H9 (cell line): Measurements from ENCODE around the gene DTNBP1. TPM values are rescaled to one million over a fixed set of nuclear protein-coding genes. Genes with fewer than 3 reads are reported as not detected.
A peak's percentile ranks its signal among the peaks of the same experiment; 100 is the strongest.

Experiments used
- DNase-seq: peaks from one replicate; pipeline ENCODE4 v3.0.0-alpha.2; 2017
- H2AFZ ChIP-seq: one replicate; pipeline ENCODE4 v1.6.1; 2013; ENCODE audit warnings: mild to moderate bottlenecking, low read length, control low read depth, moderate library complexity
- H2AK5ac ChIP-seq: 2 replicates; pipeline ENCODE4 v1.6.1; 2013; ENCODE audit warnings: low read length, control low read depth, mixed read lengths; ENCODE audit not compliant: insufficient read length
- H2BK120ac ChIP-seq: one replicate; pipeline ENCODE4 v1.6.1; 2013; ENCODE audit warnings: low read depth, mild to moderate bottlenecking, low read length, control low read depth, inconsistent platforms; ENCODE audit not compliant: poor library complexity, severe bottlenecking
- H2BK12ac ChIP-seq: 2 replicates; pipeline ENCODE4 v1.6.1; 2013; ENCODE audit warnings: low read length, control low read depth, mixed read lengths, low read depth; ENCODE audit not compliant: insufficient read length
- H2BK15ac ChIP-seq: 2 replicates; pipeline ENCODE4 v1.6.1; 2013; ENCODE audit warnings: low read depth, low read length, control low read depth
- H2BK20ac ChIP-seq: one replicate; pipeline ENCODE4 v1.6.1; 2013; ENCODE audit warnings: low read depth, mild to moderate bottlenecking, low read length, control low read depth, inconsistent platforms; ENCODE audit not compliant: poor library complexity, severe bottlenecking
- H2BK5ac ChIP-seq: 2 replicates; pipeline ENCODE4 v1.6.1; 2013; ENCODE audit warnings: low read length, control low read depth, mixed read lengths; ENCODE audit not compliant: insufficient read length
- H3K14ac ChIP-seq: 2 replicates; pipeline ENCODE4 v1.6.1; 2013; ENCODE audit warnings: low read length, control low read depth; ENCODE audit not compliant: insufficient read depth
- H3K18ac ChIP-seq: 2 replicates; pipeline ENCODE4 v1.6.1; 2013; ENCODE audit warnings: low read depth, mild to moderate bottlenecking, mixed read lengths, low read length, control low read depth; ENCODE audit not compliant: insufficient read length
- H3K23ac ChIP-seq: 2 replicates; pipeline ENCODE4 v1.6.1; 2013; ENCODE audit warnings: low read length, control low read depth, mixed read lengths, low read depth; ENCODE audit not compliant: insufficient read length
- H3K23me2 ChIP-seq: 2 replicates; pipeline ENCODE4 v1.6.1; 2013; ENCODE audit warnings: low read depth, mild to moderate bottlenecking, mixed read lengths, low read length, control low read depth; ENCODE audit not compliant: insufficient read length, poor library complexity, severe bottlenecking
- H3K27ac ChIP-seq: 2 replicates; pipeline ENCODE4 v1.5.1; 2013; ENCODE audit warnings: low read length, control low read depth, mixed read lengths, low read depth; ENCODE audit not compliant: insufficient read length
- H3K27me3 ChIP-seq: 2 replicates; pipeline ENCODE4 v1.6.1; 2013; ENCODE audit warnings: low read length, control low read depth, inconsistent platforms; ENCODE audit not compliant: insufficient read depth
- H3K4ac ChIP-seq: 2 replicates; pipeline ENCODE4 v1.6.1; 2013; ENCODE audit warnings: low read depth, mild to moderate bottlenecking, control low read depth, inconsistent platforms, low read length, moderate library complexity
- H3K4me1 ChIP-seq: 2 replicates; pipeline ENCODE4 v1.6.1; 2013; ENCODE audit warnings: low read length, control low read depth, inconsistent platforms; ENCODE audit not compliant: insufficient read depth
- H3K4me2 ChIP-seq: 2 replicates; pipeline ENCODE4 v1.6.1; 2013; ENCODE audit warnings: low read length, control low read depth, mixed read lengths; ENCODE audit not compliant: insufficient read length, insufficient read depth
- H3K56ac ChIP-seq: 2 replicates; pipeline ENCODE4 v1.6.1; 2013; ENCODE audit warnings: low read depth, mild to moderate bottlenecking, mixed read lengths, low read length, control low read depth; ENCODE audit not compliant: insufficient read length
- H3K79me1 ChIP-seq: 2 replicates; pipeline ENCODE4 v1.6.1; 2013; ENCODE audit warnings: low read depth, mild to moderate bottlenecking, moderate library complexity, low read length, control low read depth, inconsistent platforms; ENCODE audit not compliant: insufficient read depth, poor library complexity, severe bottlenecking
- H3K79me2 ChIP-seq: 2 replicates; pipeline ENCODE4 v1.6.1; 2013; ENCODE audit warnings: low read length, control low read depth, inconsistent platforms; ENCODE audit not compliant: insufficient read depth
- H3K9ac ChIP-seq: 2 replicates; pipeline ENCODE4 v1.6.1; 2013; ENCODE audit warnings: low read length, control low read depth, mixed read lengths; ENCODE audit not compliant: insufficient read length; ENCODE audit errors: extremely low read depth
- H3K9me3 ChIP-seq: one replicate; pipeline ENCODE4 v1.6.1; 2013; ENCODE audit warnings: low read depth, low read length, inconsistent platforms; ENCODE audit not compliant: control insufficient read depth
- H3T11ph ChIP-seq: one replicate; pipeline ENCODE4 v1.6.1; 2013; ENCODE audit warnings: mild to moderate bottlenecking, low read length, control low read depth, inconsistent platforms
- H4K20me1 ChIP-seq: one replicate; pipeline ENCODE4 v1.6.1; 2013; ENCODE audit not compliant: control insufficient read depth, insufficient read length, insufficient read depth
- H4K5ac ChIP-seq: 2 replicates; pipeline ENCODE4 v1.6.1; 2013; ENCODE audit warnings: low read depth, mild to moderate bottlenecking, mixed read lengths, low read length, control low read depth; ENCODE audit not compliant: insufficient read length
- H4K8ac ChIP-seq: replicated peaks from 2 replicates; pipeline ENCODE4 v1.6.1; 2013; ENCODE audit warnings: low read length, control low read depth, mixed read lengths, low read depth; ENCODE audit not compliant: insufficient read length
- H4K91ac ChIP-seq: 2 replicates; pipeline ENCODE4 v1.6.1; 2013; ENCODE audit warnings: low read depth, mild to moderate bottlenecking, moderate library complexity, mixed read lengths, low read length, control low read depth; ENCODE audit not compliant: insufficient read length
- H3K27ac Mint-ChIP-seq, 3 experiments: 2 replicates in 2 of 3; 3 replicates in 1 of 3; pipeline ENCODE4 v1.8.0; 2020 to 2021; ENCODE audit warnings: mixed read lengths in 3 of 3, mild to moderate bottlenecking in 1 of 3, moderate library complexity in 1 of 3
- H3K27me3 Mint-ChIP-seq: 2 replicates; pipeline ENCODE4 v1.8.0; 2021; ENCODE audit warnings: low read depth, mild to moderate bottlenecking, moderate library complexity, mixed read lengths
- H3K36me3 Mint-ChIP-seq, 3 experiments: 2 replicates in 2 of 3; 3 replicates in 1 of 3; pipeline ENCODE4 v1.8.0; 2020 to 2021; ENCODE audit warnings: low read depth in 3 of 3, mixed read lengths in 3 of 3; ENCODE audit not compliant: insufficient read depth in 1 of 3
- H3K4me1 Mint-ChIP-seq, 2 experiments: 2 replicates each; pipeline ENCODE4 v1.8.0; 2020; ENCODE audit warnings: mixed read lengths in 2 of 2
- H3K4me3 Mint-ChIP-seq, 2 experiments: 2 replicates in 1 of 2; 3 replicates in 1 of 2; pipeline ENCODE4 v1.8.0; 2020 to 2021; ENCODE audit warnings: mild to moderate bottlenecking in 2 of 2, mixed read lengths in 2 of 2, moderate library complexity in 1 of 2
- H3K9me3 Mint-ChIP-seq, 2 experiments: 2 replicates in 1 of 2; 3 replicates in 1 of 2; pipeline ENCODE4 v1.8.0; 2020; ENCODE audit warnings: mild to moderate bottlenecking in 2 of 2, mixed read lengths in 2 of 2, moderate library complexity in 1 of 2
- WGBS: extraction: QIAGEN DNeasy Blood & Tissue Kit; methylation state at CpG from one replicate; pipeline ENCODE4 v1.1.7; 2013; ENCODE audit warnings: missing lambda C conversion rate, low lambda C conversion rate, mixed read lengths; ENCODE audit not compliant: insufficient read length; ENCODE audit errors: extremely low coverage; 5-methylcytosine and 5-hydroxymethylcytosine counted together
- total RNA-seq: library from RNA; stranded (reverse); gene quantifications from 2 replicates; pipeline ENCODE4 v1.2.1, GENCODE V29; 2021
- TF ChIP-seq, protein P1 (sequence below): fragments of 200-600 bp; sonication (generic); conservative IDR thresholded peaks from 3 replicates; pipeline ENCODE4 v1.8.0; 2021; ENCODE audit warnings: antibody characterized with exemption, mild to moderate bottlenecking

The DTNBP1 gene
- total RNA-seq, 1 experiment from 2014 or later: 12.9 TPM

DNA sequence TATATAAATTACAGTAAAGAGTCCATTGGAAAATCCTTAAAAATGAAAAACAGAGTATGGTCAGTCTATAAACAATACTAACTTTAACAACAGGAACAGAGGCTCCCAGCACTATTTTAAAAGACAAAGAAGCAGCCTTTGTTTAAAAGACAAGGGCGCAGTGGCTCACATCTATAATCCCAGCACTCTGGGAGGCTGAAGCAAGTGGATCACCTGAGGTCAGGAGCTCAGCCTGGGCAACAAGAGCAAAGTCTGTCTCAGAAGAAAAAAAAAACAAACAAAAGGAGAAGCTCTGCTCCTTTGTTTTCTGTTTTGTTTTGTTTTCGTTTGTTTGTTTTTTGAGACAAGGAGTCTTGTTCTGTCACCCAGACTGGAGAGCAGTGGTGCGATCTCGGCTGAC, 89.4 kb downstream of the DTNBP1 start:
- DNase-seq: peak; percentile 50
- Histone ChIP-seq H3K27me3 (no peaks in the 10 kb centered on the region), H2BK5ac (no peak overlapping the region), H3K79me2 (no peaks in the 10 kb centered on the region), H2BK12ac (no peak overlapping the region), H4K8ac (no peak overlapping the region), H2BK15ac (no peak overlapping the region), H2AFZ (no peak overlapping the region), H4K91ac (no peak overlapping the region), H3K14ac (no peak overlapping the region), H4K20me1 (no peaks in the 10 kb centered on the region), H3K79me1 (no peaks in the 10 kb centered on the region), H2AK5ac (no peak overlapping the region), H3K27ac (no peak overlapping the region), H3K23me2 (no peaks in the 10 kb centered on the region), H3K4me2 (no peak overlapping the region), H3T11ph (no peak overlapping the region), H3K18ac (no peak overlapping the region), H3K4me1 (peaks cover 4% of the 10 kb centered on the region; the same call in 1 of the 2 replicates), H2BK20ac (no peak overlapping the region), H4K5ac (no peak overlapping the region), H3K23ac (no peak overlapping the region), H3K9ac (no peak overlapping the region), H3K4ac (no peak overlapping the region), H3K56ac (no peak overlapping the region), H3K9me3 (no peaks in the 10 kb centered on the region), H2BK120ac (no peak overlapping the region)
- Mint-ChIP-seq H3K36me3 (peaks cover 0 to 16% (median 4%) of the 10 kb centered on the region in 3 experiments; a peak in 3 of 7 replicates), H3K4me3 (no peak overlapping the region), H3K27ac (peak overlapping the region in 1 of 3 experiments; percentile 80; a peak in 1 of 7 replicates), H3K9me3 (peaks cover 0 to 9% of the 10 kb centered on the region in 2 experiments; a peak in 2 of 5 replicates), H3K27me3 (no peaks in the 10 kb centered on the region), H3K4me1 (peaks cover 46 to 61% of the 10 kb centered on the region in 2 experiments)
- WGBS: no CpG with 5 or more reads among the region's 4 CpGs
- TF ChIP-seq, protein P1, sequence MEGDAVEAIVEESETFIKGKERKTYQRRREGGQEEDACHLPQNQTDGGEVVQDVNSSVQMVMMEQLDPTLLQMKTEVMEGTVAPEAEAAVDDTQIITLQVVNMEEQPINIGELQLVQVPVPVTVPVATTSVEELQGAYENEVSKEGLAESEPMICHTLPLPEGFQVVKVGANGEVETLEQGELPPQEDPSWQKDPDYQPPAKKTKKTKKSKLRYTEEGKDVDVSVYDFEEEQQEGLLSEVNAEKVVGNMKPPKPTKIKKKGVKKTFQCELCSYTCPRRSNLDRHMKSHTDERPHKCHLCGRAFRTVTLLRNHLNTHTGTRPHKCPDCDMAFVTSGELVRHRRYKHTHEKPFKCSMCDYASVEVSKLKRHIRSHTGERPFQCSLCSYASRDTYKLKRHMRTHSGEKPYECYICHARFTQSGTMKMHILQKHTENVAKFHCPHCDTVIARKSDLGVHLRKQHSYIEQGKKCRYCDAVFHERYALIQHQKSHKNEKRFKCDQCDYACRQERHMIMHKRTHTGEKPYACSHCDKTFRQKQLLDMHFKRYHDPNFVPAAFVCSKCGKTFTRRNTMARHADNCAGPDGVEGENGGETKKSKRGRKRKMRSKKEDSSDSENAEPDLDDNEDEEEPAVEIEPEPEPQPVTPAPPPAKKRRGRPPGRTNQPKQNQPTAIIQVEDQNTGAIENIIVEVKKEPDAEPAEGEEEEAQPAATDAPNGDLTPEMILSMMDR: no peak
